Uterus (tissue), 4 donors: Measurements from ENCODE around the gene CRELD1. TPM values are rescaled to one million over a fixed set of nuclear protein-coding genes. Genes with fewer than 3 reads are reported as not detected.

ENCODE experiments used
- DNase-seq, 2 donors: peaks; one replicate each; pipeline ENCODE4 v3.0.0-alpha.2; 2019 to 2020
- H3K27ac ChIP-seq, 2 donors: fragments of 200-600 bp; sonication (generic); 1 replicate in 1 of 2; 2 replicates in 1 of 2; pipeline ENCODE4 v1.5.1; 2016 to 2018
- H3K27me3 ChIP-seq, 2 donors: fragments of 200-600 bp; sonication (generic); one replicate each; pipeline ENCODE4 v1.5.1; 2018 to 2019; ENCODE audit warnings: control low read depth in 1 of 2
- H3K36me3 ChIP-seq, 2 donors: fragments of 200-600 bp; sonication (generic); one replicate each; pipeline ENCODE4 v1.5.1; 2019; ENCODE audit warnings: control low read depth in 1 of 2
- H3K4me1 ChIP-seq, 2 donors: fragments of 200-600 bp; sonication (generic); one replicate each; pipeline ENCODE4 v1.5.1; 2018 to 2019; ENCODE audit warnings: control low read depth in 1 of 2
- H3K4me3 ChIP-seq, 2 donors: fragments of 200-600 bp; sonication (generic); 1 replicate in 1 of 2; 2 replicates in 1 of 2; pipeline ENCODE4 v1.5.1; 2018 to 2019; ENCODE audit warnings: mild to moderate bottlenecking in 1 of 2
- H3K9me3 ChIP-seq, 2 donors: fragments of 200-600 bp; sonication (generic); one replicate each; pipeline ENCODE4 v1.5.1; 2019; ENCODE audit warnings: control low read depth in 1 of 2
- CTCF ChIP-seq, 4 experiments: fragments of 200-600 bp in 2 of 4; fragments of 450-650 bp in 2 of 4; sonication (generic) in 2 of 4; IDR thresholded peaks; one replicate each; pipeline ENCODE4 v1.5.1; 2016 to 2019; ENCODE audit warnings: antibody characterized with exemption in 4 of 4, mild to moderate bottlenecking in 2 of 4, moderate library complexity in 1 of 4
- POLR2A ChIP-seq, 2 donors: fragments of 450-650 bp; IDR thresholded peaks; one replicate each; pipeline ENCODE4 v1.6.1; 2016; ENCODE audit warnings: antibody characterized with exemption in 2 of 2, mild to moderate bottlenecking in 1 of 2, moderate library complexity in 1 of 2
- intact Hi-C: fragments of 100-400 bp; cut with DNase I; formaldehyde crosslinking; loops from one replicate; pipeline ENCODE4 v1.15.1; 2023; ENCODE audit warnings: low total_unique reads
- total RNA-seq, 4 donors: library from RNA; depleted of rRNA in 3 of 4; stranded (reverse); fragments of >200 nt in 3 of 4; gene quantifications; one replicate each; pipeline versions ENCODE4 v1.1.0 to v1.2.4, GENCODE V29; 2014 to 2023
- donor health status: DM: yes; HTN: yes; CAD: no.

The CRELD1 gene
- total RNA-seq, 4 donors from 2014 or later = 20.4 to 38.8 (median 29.1) TPM

DNA sequence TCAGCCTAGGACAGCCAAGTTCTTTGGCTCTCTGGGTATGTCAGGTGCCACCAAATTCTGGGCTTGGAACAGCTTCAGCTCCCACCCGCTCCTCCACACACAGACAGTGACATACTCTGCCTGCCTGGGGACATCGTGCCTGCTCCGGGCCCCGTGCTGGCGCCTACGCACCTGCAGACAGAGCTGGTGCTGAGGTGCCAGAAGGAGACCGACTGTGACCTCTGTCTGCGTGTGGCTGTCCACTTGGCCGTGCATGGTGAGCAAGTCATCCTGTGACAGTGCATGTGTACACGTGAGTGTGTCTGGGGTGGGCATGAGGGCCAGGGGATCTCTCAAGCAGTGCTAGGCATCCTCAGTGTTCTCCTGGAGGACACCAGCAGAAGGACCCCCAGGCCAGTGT lies 15.8 kb upstream of the CRELD1 start:
- no peak overlapping the region for H3K4me3 ChIP-seq
- H3K9me3 ChIP-seq = no peaks in the 10 kb centered on the region
- H3K36me3 ChIP-seq = no peaks in the 10 kb centered on the region
- TF ChIP-seq CTCF (IDR thresholded peaks at IDR 0.05) = no peak
- peaks cover 4 to 14% of the 10 kb centered on the region in 2 donors for H3K4me1 ChIP-seq
- intact Hi-C loops = loop anchor here (10.0 kb wide), 1 partner anchor 53 kb away; no protein-coding TSS in a partner anchor
- no peak for DNase-seq
- no peaks in the 10 kb centered on the region for H3K27me3 ChIP-seq
- H3K27ac ChIP-seq = peak overlapping the region; percentile 90 to 93

DNA sequence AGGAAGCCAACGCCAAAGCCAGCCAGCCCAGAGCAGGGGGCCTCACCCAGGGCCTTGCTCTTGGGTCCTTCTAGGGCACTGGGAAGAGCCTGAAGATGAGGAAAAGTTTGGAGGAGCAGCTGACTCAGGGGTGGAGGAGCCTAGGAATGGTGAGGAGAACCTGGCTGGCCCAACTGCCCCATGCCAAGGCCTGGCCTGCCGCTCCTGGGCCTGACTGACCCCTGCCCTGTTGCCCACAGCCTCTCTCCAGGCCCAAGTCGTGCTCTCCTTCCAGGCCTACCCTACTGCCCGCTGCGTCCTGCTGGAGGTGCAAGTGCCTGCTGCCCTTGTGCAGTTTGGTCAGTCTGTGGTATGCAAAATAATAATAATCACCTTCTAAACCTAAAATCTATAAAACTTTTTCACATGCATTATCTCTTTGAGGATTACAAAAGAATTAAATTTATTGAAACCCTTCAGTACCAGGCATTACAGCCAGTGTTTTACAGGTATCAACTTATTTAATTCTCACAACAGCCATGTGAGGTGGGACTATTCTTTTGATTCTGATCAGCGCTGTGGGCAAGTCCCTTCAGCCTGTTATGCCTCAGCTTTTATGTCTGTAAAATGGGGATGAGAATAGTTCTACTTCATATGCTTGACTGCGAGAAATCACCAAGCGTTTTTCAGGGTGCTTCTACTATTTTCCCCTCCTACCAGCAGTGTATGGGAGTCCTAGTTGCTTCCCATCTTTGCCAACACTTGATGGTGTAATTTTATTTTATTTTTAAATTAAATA lies 15.2 kb upstream of the CRELD1 start:
- no peak for DNase-seq
- H3K36me3 ChIP-seq = no peaks in the 10 kb centered on the region
- H3K27me3 ChIP-seq = no peaks in the 10 kb centered on the region
- peak overlapping the region in 1 of 2 donors; percentile 93 for H3K27ac ChIP-seq
- no peaks in the 10 kb centered on the region for H3K9me3 ChIP-seq
- H3K4me1 ChIP-seq = peaks cover 4 to 14% of the 10 kb centered on the region in 2 donors
- intact Hi-C loops = loop anchor here (10.0 kb wide), 1 partner anchor 54 kb away; no protein-coding TSS in a partner anchor
- no peak for TF ChIP-seq POLR2A (IDR thresholded peaks at IDR 0.05)
- no peak for TF ChIP-seq CTCF (IDR thresholded peaks at IDR 0.05)
- no peak overlapping the region for H3K4me3 ChIP-seq

DNA sequence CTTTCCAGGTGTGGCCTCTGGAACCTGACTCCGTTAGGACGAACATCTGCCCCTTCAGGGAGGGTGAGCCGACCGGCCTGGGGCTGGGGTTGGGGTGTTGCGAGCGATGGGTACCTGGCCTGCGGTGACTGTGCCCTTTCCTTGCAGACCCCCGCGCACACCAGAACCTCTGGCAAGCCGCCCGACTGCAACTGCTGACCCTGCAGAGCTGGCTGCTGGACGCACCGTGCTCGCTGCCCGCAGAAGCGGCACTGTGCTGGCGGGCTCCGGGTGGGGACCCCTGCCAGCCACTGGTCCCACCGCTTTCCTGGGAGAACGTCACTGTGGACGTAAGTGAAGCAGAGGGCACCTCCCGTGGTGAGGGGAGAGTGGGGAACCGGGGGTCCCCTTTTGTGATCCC lies 5.5 kb upstream of the CRELD1 start:
- H3K9me3 ChIP-seq = no peaks in the 10 kb centered on the region
- no peak overlapping the region for H3K4me3 ChIP-seq
- no peak overlapping the region for H3K27ac ChIP-seq
- no peaks in the 10 kb centered on the region for H3K36me3 ChIP-seq
- H3K4me1 ChIP-seq = no peaks in the 10 kb centered on the region
- TF ChIP-seq CTCF (IDR thresholded peaks at IDR 0.05) (no peak), POLR2A (IDR thresholded peaks at IDR 0.05) (no peak)
- H3K27me3 ChIP-seq = no peaks in the 10 kb centered on the region
- intact Hi-C loops = no loop called here
- no peak for DNase-seq

GRCh38 chr3:9930804-9931418 lies 2.7 kb upstream of the CRELD1 start:
- TF ChIP-seq CTCF (IDR thresholded peaks at IDR 0.05) (no peak), POLR2A (IDR thresholded peaks at IDR 0.05) (no peak)
- Histone ChIP-seq H3K27me3 (no peaks in the 10 kb centered on the region), H3K36me3 (no peaks in the 10 kb centered on the region), H3K27ac (no peak overlapping the region), H3K4me1 (peaks cover 5 to 7% of the 10 kb centered on the region in 2 donors), H3K9me3 (no peaks in the 10 kb centered on the region), H3K4me3 (no peak overlapping the region)
- DNase-seq = no peak
- intact Hi-C loops = no loop called here

GRCh38 chr3:9932535-9932842 lies 1.1 kb upstream of the CRELD1 start:
- Histone ChIP-seq H3K36me3 (no peaks in the 10 kb centered on the region), H3K4me3 (peak overlapping the region; percentile 59 to 75), H3K9me3 (no peaks in the 10 kb centered on the region), H3K4me1 (peaks cover 5 to 9% of the 10 kb centered on the region in 2 donors), H3K27me3 (no peaks in the 10 kb centered on the region), H3K27ac (peak overlapping the region; percentile 92 to 94)
- no peak for DNase-seq
- no peak for TF ChIP-seq CTCF (IDR thresholded peaks at IDR 0.05)
- TF ChIP-seq POLR2A (IDR thresholded peaks at IDR 0.05) = peak; percentile 27 to 49
- intact Hi-C loops = no loop called here
